Measurements from ENCODE around the gene HELLS.
A peak's percentile ranks its signal among the peaks of the same experiment; 100 is the strongest.
"Not testable (repeated sequence)": the region's sequence is repeated elsewhere in the genome, so short reads cannot be mapped to it uniquely, and the experiment has no call there.

The HELLS gene

GRCh38 chr10:94546049-94546900 is 687 bp downstream of the HELLS start:
- H3K4me3 ChIP-seq (ENCODE audit: low read depth in 1 of 2, low read length in 2 of 2), result peak overlapping the region; percentile 82 to 97
- DNase-seq (no peak), ATAC-seq (ENCODE audit: insufficient read depth, low read depth) (peak; percentile 25; the same call in 1 of the 3 replicates)
- H4K20me1 ChIP-seq (ENCODE audit: insufficient read depth, low read length), result peaks cover 19% of the 10 kb centered on the region; the same call in 1 of the 2 replicates
- H3K9me3 ChIP-seq (ENCODE audit: insufficient read depth, low read length, severe bottlenecking), result no peaks in the 10 kb centered on the region
- H3K27ac ChIP-seq (ENCODE audit: low read length), result peak overlapping the region; percentile 93
- H2AFZ ChIP-seq (ENCODE audit: low read depth, low read length), result peak overlapping the region; percentile 98
- H3K27me3 ChIP-seq (ENCODE audit: insufficient read depth, low read length, poor library complexity), result peaks cover 2% of the 10 kb centered on the region
- peak overlapping the region; percentile 95 for H3K9ac ChIP-seq (ENCODE audit: low read depth, low read length)
- TF ChIP-seq CTCF (IDR thresholded peaks at IDR 0.05; ENCODE audit: borderline replicate concordance, extremely low read depth, low read length, poor library complexity, severe bottlenecking), result no peak
- TF ChIP-seq EZH2 (IDR thresholded peaks at IDR 0.05; ENCODE audit: borderline replicate concordance, low read depth, low read length, severe bottlenecking), result no peak
- H3K36me3 ChIP-seq (ENCODE audit: insufficient read depth, low read length), result peaks cover 47% of the 10 kb centered on the region
- peak overlapping the region; percentile 94 for H3K4me2 ChIP-seq (ENCODE audit: insufficient read depth, low read length)
- peaks cover 55% of the 10 kb centered on the region for H3K79me2 ChIP-seq (ENCODE audit: insufficient read depth, low read length)
- peaks cover 48% of the 10 kb centered on the region for H3K4me1 ChIP-seq (ENCODE audit: insufficient read depth, low read length)

- Histone ChIP-seq H3K4me3 (ENCODE audit: low read depth in 1 of 2, low read length in 2 of 2) (peak overlapping the region; percentile 82 to 97), H4K20me1 (ENCODE audit: insufficient read depth, low read length) (peaks cover 19% of the 10 kb centered on the region; the same call in 1 of the 2 replicates), H3K4me1 (ENCODE audit: insufficient read depth, low read length) (peaks cover 48% of the 10 kb centered on the region), H3K36me3 (ENCODE audit: insufficient read depth, low read length) (peaks cover 48% of the 10 kb centered on the region), H3K27me3 (ENCODE audit: insufficient read depth, low read length, poor library complexity) (no peaks in the 10 kb centered on the region), H3K27ac (ENCODE audit: low read length) (peak overlapping the region; percentile 93), H2AFZ (ENCODE audit: low read depth, low read length) (peak overlapping the region; percentile 98; the same call in 1 of the 2 replicates), H3K9me3 (ENCODE audit: insufficient read depth, low read length, severe bottlenecking) (no peaks in the 10 kb centered on the region), H3K79me2 (ENCODE audit: insufficient read depth, low read length) (peaks cover 59% of the 10 kb centered on the region), H3K9ac (ENCODE audit: low read depth, low read length) (peak overlapping the region; percentile 95), H3K4me2 (ENCODE audit: insufficient read depth, low read length) (peak overlapping the region; percentile 94)
- DNase-seq (no peak), ATAC-seq (ENCODE audit: insufficient read depth, low read depth) (no peak)
- no peak for TF ChIP-seq EZH2 (IDR thresholded peaks at IDR 0.05; ENCODE audit: borderline replicate concordance, low read depth, low read length, severe bottlenecking)
- TF ChIP-seq CTCF (IDR thresholded peaks at IDR 0.05; ENCODE audit: borderline replicate concordance, extremely low read depth, low read length, poor library complexity, severe bottlenecking), result no peak
Observed at GRCh38 chr10:94546901-94547185, 1.3 kb downstream of the HELLS start.

GRCh38 chr10:94549221-94549620 is 3.6 kb downstream of the HELLS start:
- no peak for ATAC-seq (ENCODE audit: insufficient read depth, low read depth)
- H3K27me3 ChIP-seq (ENCODE audit: insufficient read depth, low read length, poor library complexity), result no peaks in the 10 kb centered on the region
- H4K20me1 ChIP-seq (ENCODE audit: insufficient read depth, low read length), result peaks cover 26% of the 10 kb centered on the region; the same call in 1 of the 2 replicates
- TF ChIP-seq CTCF (IDR thresholded peaks at IDR 0.05; ENCODE audit: borderline replicate concordance, extremely low read depth, low read length, poor library complexity, severe bottlenecking) (no peak), EZH2 (IDR thresholded peaks at IDR 0.05; ENCODE audit: borderline replicate concordance, low read depth, low read length, severe bottlenecking) (no peak)
- H3K4me1 ChIP-seq (ENCODE audit: insufficient read depth, low read length), result peaks cover 41% of the 10 kb centered on the region
- H3K9ac ChIP-seq (ENCODE audit: low read depth, low read length), result no peak overlapping the region
- no peaks in the 10 kb centered on the region for H3K9me3 ChIP-seq (ENCODE audit: insufficient read depth, low read length, severe bottlenecking)
- H3K79me2 ChIP-seq (ENCODE audit: insufficient read depth, low read length), result peaks cover 82% of the 10 kb centered on the region
- DNase-seq, result no peak
- peaks cover 65% of the 10 kb centered on the region for H3K36me3 ChIP-seq (ENCODE audit: insufficient read depth, low read length)
- H2AFZ ChIP-seq (ENCODE audit: low read depth, low read length), result no peak overlapping the region
- H3K27ac ChIP-seq (ENCODE audit: low read length), result no peak overlapping the region
- H3K4me2 ChIP-seq (ENCODE audit: insufficient read depth, low read length), result peak overlapping the region; percentile 43
- no peak overlapping the region for H3K4me3 ChIP-seq (ENCODE audit: low read depth in 1 of 2, low read length in 2 of 2)

- H3K9ac ChIP-seq (ENCODE audit: low read depth, low read length); DNase-seq: not testable (repeated sequence)
Observed at GRCh38 chr10:94567714-94568307, 22.2 kb downstream of the HELLS start.

More at GRCh38 chr10:94567714-94568307, 22.2 kb downstream of the HELLS start:
- H3K4me2 ChIP-seq (ENCODE audit: insufficient read depth, low read length); H2AFZ ChIP-seq (ENCODE audit: low read depth, low read length); H3K9me3 ChIP-seq (ENCODE audit: insufficient read depth, low read length, severe bottlenecking); ATAC-seq (ENCODE audit: insufficient read depth, low read depth); H3K4me3 ChIP-seq (ENCODE audit: low read depth in 1 of 2, low read length in 2 of 2); H4K20me1 ChIP-seq (ENCODE audit: insufficient read depth, low read length); H3K27me3 ChIP-seq (ENCODE audit: insufficient read depth, low read length, poor library complexity); H3K4me1 ChIP-seq (ENCODE audit: insufficient read depth, low read length); H3K27ac ChIP-seq (ENCODE audit: low read length): not testable (repeated sequence)
- H3K79me2 ChIP-seq (ENCODE audit: insufficient read depth, low read length), result peaks cover 10% of the 10 kb centered on the region; the same call in 1 of the 2 replicates
- peaks cover 94% of the 10 kb centered on the region for H3K36me3 ChIP-seq (ENCODE audit: insufficient read depth, low read length)
